ENCODE results near the gene FAM25A.
"Not testable (repeated sequence)": the region's sequence is repeated elsewhere in the genome, so short reads cannot be mapped to it uniquely, and the experiment has no call there.

FAM25A gene

GRCh38 chr10:86991362-86991761 is 28.7 kb upstream of the FAM25A start:
- H3K27me3 ChIP-seq (ENCODE audit: insufficient read depth, low read length); H3K36me3 ChIP-seq (ENCODE audit: insufficient read depth, low read length); H3K9me3 ChIP-seq (ENCODE audit: low read length): not testable (repeated sequence)

DNA sequence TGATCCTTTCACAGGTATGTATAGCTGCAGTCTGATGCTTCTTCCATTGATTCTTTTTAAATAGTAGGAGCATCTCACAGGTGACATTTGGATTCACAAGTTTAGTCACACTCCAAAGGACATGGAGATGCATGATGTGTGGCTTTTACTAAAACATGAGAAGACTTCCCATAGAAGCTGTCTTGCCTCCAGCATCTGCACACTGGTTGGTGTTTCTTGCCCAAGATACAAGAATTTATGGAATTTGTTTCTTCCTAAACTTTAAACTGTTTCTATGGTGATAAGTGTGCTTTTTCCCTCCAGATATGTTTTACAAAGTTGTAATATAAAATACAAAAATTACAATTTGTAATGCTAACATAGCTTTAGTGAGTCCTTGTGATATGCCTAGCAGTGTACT is 27.6 kb upstream of the FAM25A start:
- no peak overlapping the region for H2AFZ ChIP-seq (ENCODE audit: low read depth, low read length)
- H3K36me3 ChIP-seq (ENCODE audit: insufficient read depth, low read length) = no peaks in the 10 kb centered on the region
- no peak overlapping the region for H3K4me3 ChIP-seq (ENCODE audit: low read length)
- peaks cover 3% of the 10 kb centered on the region for H3K9me3 ChIP-seq (ENCODE audit: low read length)
- no peaks in the 10 kb centered on the region for H3K27me3 ChIP-seq (ENCODE audit: insufficient read depth, low read length)
- H3K4me1 ChIP-seq (ENCODE audit: insufficient read depth, low read length) = no peaks in the 10 kb centered on the region

More at GRCh38 chr10:86991362-86991761, 28.7 kb upstream of the FAM25A start:
- H3K4me1 ChIP-seq (ENCODE audit: insufficient read depth, low read length); H2AFZ ChIP-seq (ENCODE audit: low read depth, low read length); H3K4me3 ChIP-seq (ENCODE audit: low read length): not testable (repeated sequence)

DNA sequence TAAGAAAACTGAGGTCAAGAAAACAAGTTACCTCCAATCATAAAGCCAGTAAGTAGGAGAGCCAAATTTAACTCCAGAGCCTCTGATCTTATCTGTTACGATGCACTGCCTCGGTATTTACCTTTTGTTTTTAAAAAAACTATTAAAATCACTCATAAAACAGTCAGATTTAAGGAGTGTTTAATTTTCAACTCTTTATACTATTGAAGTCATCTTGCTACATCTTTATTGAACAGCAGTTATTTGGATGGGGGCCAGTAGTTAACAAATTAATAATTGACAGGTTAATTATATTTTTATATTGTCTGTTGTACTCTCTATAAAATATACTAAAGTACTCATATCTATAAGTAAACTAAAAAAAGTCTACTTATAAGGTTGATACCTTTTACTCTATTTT is 27.2 kb upstream of the FAM25A start:
- Histone ChIP-seq H3K4me1 (ENCODE audit: insufficient read depth, low read length) (no peaks in the 10 kb centered on the region), H3K4me3 (ENCODE audit: low read length) (no peak overlapping the region), H3K27me3 (ENCODE audit: insufficient read depth, low read length) (no peaks in the 10 kb centered on the region), H3K36me3 (ENCODE audit: insufficient read depth, low read length) (no peaks in the 10 kb centered on the region), H3K9me3 (ENCODE audit: low read length) (peaks cover 3% of the 10 kb centered on the region), H2AFZ (ENCODE audit: low read depth, low read length) (no peak overlapping the region)

DNA sequence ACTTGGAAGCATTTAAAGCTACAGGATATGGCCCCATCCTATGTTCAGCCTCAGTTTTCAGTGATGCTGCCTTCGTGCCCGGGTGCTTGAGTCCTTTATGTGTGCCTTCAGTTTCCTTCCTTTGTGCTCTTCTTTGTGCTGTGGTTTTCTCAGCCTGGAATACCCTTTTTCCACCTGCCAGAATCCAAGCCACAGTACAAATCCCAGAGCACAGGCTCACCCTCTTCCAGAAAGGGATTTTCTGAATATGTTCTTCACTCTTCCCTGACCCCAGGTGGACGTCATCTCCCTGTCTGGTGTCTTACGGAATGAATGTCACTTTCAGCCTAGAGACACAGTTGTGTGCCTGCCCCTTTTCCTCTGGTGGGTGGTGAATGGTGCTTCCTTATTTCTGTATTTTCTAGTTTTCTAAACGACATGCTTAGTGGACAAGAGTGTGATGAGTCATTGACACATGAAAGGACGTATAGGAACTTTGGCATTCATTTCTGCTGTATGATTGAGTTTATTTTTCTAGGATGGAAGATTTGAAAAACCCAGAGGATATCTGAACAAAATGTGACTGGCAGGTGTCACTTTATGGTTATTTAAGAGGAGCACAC is 20.2 kb upstream of the FAM25A start:
- H3K9me3 ChIP-seq (ENCODE audit: low read length); H3K36me3 ChIP-seq (ENCODE audit: insufficient read depth, low read length); H3K4me3 ChIP-seq (ENCODE audit: low read length); H2AFZ ChIP-seq (ENCODE audit: low read depth, low read length); H3K4me1 ChIP-seq (ENCODE audit: insufficient read depth, low read length); H3K27me3 ChIP-seq (ENCODE audit: insufficient read depth, low read length): not testable (repeated sequence)

DNA sequence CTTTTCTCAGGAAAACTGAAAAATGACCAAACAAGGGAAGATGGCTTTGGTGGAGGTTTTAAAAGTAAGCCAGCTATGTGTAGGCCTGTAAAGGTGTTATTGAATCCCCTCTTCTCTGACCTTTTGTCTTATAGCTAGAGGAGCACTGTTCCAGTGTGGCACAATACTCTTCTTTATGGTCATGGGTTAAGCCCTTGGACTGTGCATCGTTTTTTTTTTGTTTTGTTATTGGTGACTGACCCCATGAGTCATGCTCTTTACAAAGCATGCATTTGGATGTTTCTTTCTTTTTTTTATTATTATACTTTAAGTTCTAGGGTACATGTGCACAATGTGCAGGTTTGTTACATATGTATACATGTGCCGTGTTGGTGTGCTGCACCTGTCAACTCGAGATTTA is 19.6 kb upstream of the FAM25A start:
- Histone ChIP-seq H2AFZ (ENCODE audit: low read depth, low read length) (no peak overlapping the region), H3K36me3 (ENCODE audit: insufficient read depth, low read length) (no peaks in the 10 kb centered on the region), H3K27me3 (ENCODE audit: insufficient read depth, low read length) (no peaks in the 10 kb centered on the region), H3K4me3 (ENCODE audit: low read length) (no peak overlapping the region), H3K4me1 (ENCODE audit: insufficient read depth, low read length) (no peaks in the 10 kb centered on the region), H3K9me3 (ENCODE audit: low read length) (no peaks in the 10 kb centered on the region)

GRCh38 chr10:87007124-87007523 is 13.0 kb upstream of the FAM25A start:
- H3K9me3 ChIP-seq (ENCODE audit: low read length); H2AFZ ChIP-seq (ENCODE audit: low read depth, low read length); H3K36me3 ChIP-seq (ENCODE audit: insufficient read depth, low read length); H3K4me3 ChIP-seq (ENCODE audit: low read length); H3K27me3 ChIP-seq (ENCODE audit: insufficient read depth, low read length); H3K4me1 ChIP-seq (ENCODE audit: insufficient read depth, low read length): not testable (repeated sequence)

DNA sequence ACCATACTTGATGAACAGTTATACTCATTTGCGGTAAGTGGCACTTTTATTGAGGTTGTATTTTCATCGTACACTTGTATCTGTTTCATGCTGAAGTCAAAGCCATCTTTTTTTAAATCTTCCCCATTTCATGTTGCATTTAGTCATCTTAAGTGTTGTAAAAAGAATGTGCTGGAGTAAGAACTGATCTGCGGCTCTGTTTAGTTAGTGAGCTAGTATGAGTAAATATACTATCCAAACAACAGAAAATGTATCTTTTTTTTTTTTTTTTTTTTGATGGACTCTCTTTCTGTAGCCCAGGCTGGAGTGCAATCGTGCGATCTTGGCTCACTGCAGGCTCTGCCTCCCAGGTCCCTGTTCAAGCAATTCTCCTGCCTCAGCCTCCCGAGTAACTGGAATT is 12.4 kb upstream of the FAM25A start:
- H2AFZ ChIP-seq (ENCODE audit: low read depth, low read length); H3K9me3 ChIP-seq (ENCODE audit: low read length); H3K36me3 ChIP-seq (ENCODE audit: insufficient read depth, low read length); H3K4me1 ChIP-seq (ENCODE audit: insufficient read depth, low read length); H3K4me3 ChIP-seq (ENCODE audit: low read length); H3K27me3 ChIP-seq (ENCODE audit: insufficient read depth, low read length): not testable (repeated sequence)

- H3K9me3 ChIP-seq (ENCODE audit: low read length); H3K4me3 ChIP-seq (ENCODE audit: low read length); H2AFZ ChIP-seq (ENCODE audit: low read depth, low read length); H3K4me1 ChIP-seq (ENCODE audit: insufficient read depth, low read length); H3K36me3 ChIP-seq (ENCODE audit: insufficient read depth, low read length); H3K27me3 ChIP-seq (ENCODE audit: insufficient read depth, low read length): not testable (repeated sequence)
Measured at GRCh38 chr10:87008303-87008702, 11.8 kb upstream of the FAM25A start.

- not testable (repeated sequence) for H2AFZ ChIP-seq (ENCODE audit: low read depth, low read length); H3K36me3 ChIP-seq (ENCODE audit: insufficient read depth, low read length); H3K27me3 ChIP-seq (ENCODE audit: insufficient read depth, low read length); H3K4me1 ChIP-seq (ENCODE audit: insufficient read depth, low read length); H3K9me3 ChIP-seq (ENCODE audit: low read length); H3K4me3 ChIP-seq (ENCODE audit: low read length)
Measured at GRCh38 chr10:87009134-87009696, 10.9 kb upstream of the FAM25A start.

GRCh38 chr10:87013528-87013927 is 6.6 kb upstream of the FAM25A start:
- H3K4me3 ChIP-seq (ENCODE audit: low read length); H3K4me1 ChIP-seq (ENCODE audit: insufficient read depth, low read length); H3K9me3 ChIP-seq (ENCODE audit: low read length); H3K36me3 ChIP-seq (ENCODE audit: insufficient read depth, low read length); H3K27me3 ChIP-seq (ENCODE audit: insufficient read depth, low read length); H2AFZ ChIP-seq (ENCODE audit: low read depth, low read length): not testable (repeated sequence)

DNA sequence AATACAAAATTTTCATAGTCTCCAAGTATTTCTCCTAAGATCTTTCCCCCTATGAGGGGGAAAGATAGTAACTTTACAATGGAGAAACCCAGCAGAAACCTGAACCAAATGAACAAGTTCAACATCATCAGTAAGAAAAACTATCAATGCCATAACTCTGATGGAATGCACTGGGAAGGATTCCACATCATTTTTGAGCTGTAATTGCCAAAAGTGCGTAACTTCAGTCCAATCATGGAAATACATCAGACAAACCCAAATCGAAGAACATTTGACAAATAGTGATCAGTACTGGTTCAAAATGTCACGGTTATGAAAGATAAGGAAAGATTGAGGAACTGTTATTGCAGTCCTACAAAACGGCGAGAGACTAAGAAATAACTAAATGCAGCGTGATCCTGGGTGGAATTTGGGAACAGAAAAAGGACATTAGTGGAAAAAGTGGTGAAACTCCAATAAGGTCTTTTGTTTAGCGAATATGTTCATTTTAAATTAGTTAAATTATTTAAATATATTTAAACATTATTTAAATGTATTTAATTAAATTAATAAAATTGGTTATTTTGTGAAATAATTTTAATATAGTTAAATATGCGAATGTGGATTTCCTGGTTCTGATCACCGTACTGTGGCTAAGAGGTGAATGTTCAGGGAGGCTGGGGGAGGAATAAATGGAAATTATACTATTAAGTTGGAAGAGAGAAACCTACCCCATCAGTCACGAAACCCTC is 4.9 kb upstream of the FAM25A start:
- not testable (repeated sequence) for H3K9me3 ChIP-seq (ENCODE audit: low read length); H3K36me3 ChIP-seq (ENCODE audit: insufficient read depth, low read length); H3K4me3 ChIP-seq (ENCODE audit: low read length); H3K27me3 ChIP-seq (ENCODE audit: insufficient read depth, low read length); H2AFZ ChIP-seq (ENCODE audit: low read depth, low read length); H3K4me1 ChIP-seq (ENCODE audit: insufficient read depth, low read length)

- not testable (repeated sequence) for H3K9me3 ChIP-seq (ENCODE audit: low read length); H3K4me1 ChIP-seq (ENCODE audit: insufficient read depth, low read length); H3K36me3 ChIP-seq (ENCODE audit: insufficient read depth, low read length); H3K27me3 ChIP-seq (ENCODE audit: insufficient read depth, low read length); H2AFZ ChIP-seq (ENCODE audit: low read depth, low read length); H3K4me3 ChIP-seq (ENCODE audit: low read length)
Measured at GRCh38 chr10:87018127-87018526, 2.0 kb upstream of the FAM25A start.

GRCh38 chr10:87019066-87019465 is 1.0 kb upstream of the FAM25A start:
- not testable (repeated sequence) for H3K9me3 ChIP-seq (ENCODE audit: low read length); H3K4me3 ChIP-seq (ENCODE audit: low read length); H3K27me3 ChIP-seq (ENCODE audit: insufficient read depth, low read length); H2AFZ ChIP-seq (ENCODE audit: low read depth, low read length); H3K4me1 ChIP-seq (ENCODE audit: insufficient read depth, low read length); H3K36me3 ChIP-seq (ENCODE audit: insufficient read depth, low read length)

GRCh38 chr10:87019504-87019903 is 590 bp upstream of the FAM25A start:
- not testable (repeated sequence) for H3K4me3 ChIP-seq (ENCODE audit: low read length); H3K4me1 ChIP-seq (ENCODE audit: insufficient read depth, low read length); H3K27me3 ChIP-seq (ENCODE audit: insufficient read depth, low read length); H2AFZ ChIP-seq (ENCODE audit: low read depth, low read length); H3K9me3 ChIP-seq (ENCODE audit: low read length); H3K36me3 ChIP-seq (ENCODE audit: insufficient read depth, low read length)
